K562 (cell line): ENCODE data around the gene PIKFYVE. TPM values are rescaled to one million over a fixed set of nuclear protein-coding genes. Genes with fewer than 3 reads are reported as not detected.

ENCODE experiments used
- ATAC-seq: fragments of 200-7000 bp; cut with Tn5 transposase; 3 replicates; pipeline ENCODE4 v1.9.1; 2020; ENCODE audit warnings: moderate library complexity
- BruUV-seq: library from RNA; stranded (reverse); fragments of 400-500 nt; replicated peaks from 2 replicates; lab custom pipeline; 2021; lab: Mats Ljungman, UMichigan
- CTCF ChIA-PET: fragments of 300-600 bp; formaldehyde crosslinking; extraction: SDS; loops from one replicate; lab custom pipeline; 2021; ENCODE audit warnings: low intra/inter-chr PET ratio; lab: Yijun Ruan, JAX
- POLR2A ChIA-PET: fragments of 300-600, 350-650 bp; sonication (Branson Sonifier 250); formaldehyde crosslinking; extraction: SDS; loops from one replicate; lab custom pipeline; 2021; ENCODE audit warnings: antibody characterized with exemption, inconsistent platforms; lab: Yijun Ruan, JAX
- DNase-seq, 4 experiments: peaks; one replicate each; pipeline versions ENCODE4 v3.0.0 to v3.0.0-alpha.2; 2011 to 2018; ENCODE audit warnings: low spot score in 3 of 4, mixed read lengths in 3 of 4; ENCODE audit errors: extremely low read depth in 1 of 4
- FAIRE-seq: peaks from 2 replicates; lab custom pipeline; 2011; peaks lifted over from hg19 to GRCh38; lab: Jason Lieb, UNC
- H2AFZ ChIP-seq: 2 replicates; pipeline ENCODE4 v1.6.0; 2011; ENCODE audit warnings: low read depth, low read length, control low read depth, inconsistent platforms
- H3K27ac ChIP-seq: fragments of 200-600 bp; 3 replicates; pipeline ENCODE4 v1.8.0; 2011; ENCODE audit warnings: low read depth, mild to moderate bottlenecking, control low read depth, inconsistent platforms, low read length, moderate library complexity, mixed read lengths; ENCODE audit errors: extremely low read depth
- H3K27me3 ChIP-seq, 2 experiments: fragments of 300-600 bp in 1 of 2; 2 replicates in 1 of 2; 3 replicates in 1 of 2; pipeline versions ENCODE4 v1.6.0 to v1.8.0; 2011; ENCODE audit warnings: inconsistent platforms in 2 of 2, low read length in 2 of 2, mild to moderate bottlenecking in 1 of 2, mixed read lengths in 1 of 2, moderate library complexity in 1 of 2; ENCODE audit not compliant: control insufficient read depth in 2 of 2, insufficient read depth in 2 of 2
- H3K36me3 ChIP-seq: fragments of 300-600 bp; 3 replicates; pipeline ENCODE4 v1.8.0; 2011; ENCODE audit warnings: mild to moderate bottlenecking, low read length, inconsistent platforms; ENCODE audit not compliant: control insufficient read depth, insufficient read depth
- H3K4me1 ChIP-seq, 2 experiments: fragments of 200-600 bp in 1 of 2; replicated peaks in 1 of 2; 2 replicates in 1 of 2; 3 replicates in 1 of 2; pipeline versions ENCODE4 v1.5.1 to v1.8.0; 2011; ENCODE audit warnings: inconsistent platforms in 2 of 2, low read length in 2 of 2, mild to moderate bottlenecking in 1 of 2, mixed read lengths in 1 of 2, moderate library complexity in 1 of 2; ENCODE audit not compliant: control insufficient read depth in 2 of 2, insufficient read depth in 2 of 2
- H3K4me2 ChIP-seq: 2 replicates; pipeline ENCODE4 v1.6.1; 2011; ENCODE audit warnings: low read length, control low read depth, inconsistent platforms, mixed read lengths; ENCODE audit not compliant: insufficient read depth
- H3K4me3 ChIP-seq: fragments of 200-600 bp; sonication (generic), shearing (Covaris generic); 2 replicates; pipeline ENCODE4 v1.5.1; 2016; ENCODE audit warnings: control low read depth, inconsistent platforms
- H3K79me2 ChIP-seq: fragments of 200-600 bp; 3 replicates; pipeline ENCODE4 v1.8.0; 2011; ENCODE audit warnings: low read length, inconsistent platforms; ENCODE audit not compliant: control insufficient read depth, insufficient read depth
- H3K9ac ChIP-seq, 2 experiments: 2 replicates each; pipeline versions ENCODE4 v1.6.0 to v1.6.1; 2011; ENCODE audit warnings: low read depth in 2 of 2, low read length in 2 of 2, control low read depth in 1 of 2, inconsistent platforms in 1 of 2, mild to moderate bottlenecking in 1 of 2, mixed read lengths in 1 of 2; ENCODE audit not compliant: insufficient read depth in 1 of 2
- H3K9me1 ChIP-seq: one replicate; pipeline ENCODE4 v1.6.0; 2011; ENCODE audit warnings: inconsistent platforms, mild to moderate bottlenecking, low read length, moderate library complexity; ENCODE audit not compliant: control insufficient read depth, insufficient read depth
- H3K9me3 ChIP-seq: replicated peaks from 2 replicates; pipeline ENCODE4 v1.5.1; 2011; ENCODE audit warnings: low read depth, low read length, inconsistent platforms; ENCODE audit not compliant: control insufficient read depth, insufficient read depth
- H4K20me1 ChIP-seq: replicated peaks from 2 replicates; pipeline ENCODE4 v1.6.1; 2011; ENCODE audit warnings: low read length, inconsistent platforms, mixed read lengths; ENCODE audit not compliant: control insufficient read depth, insufficient read depth
- ARID1B ChIP-seq: fragments of 450-650 bp; IDR thresholded peaks from 2 replicates; pipeline ENCODE4 v1.6.1; 2016; ENCODE audit warnings: antibody characterized with exemption, mild to moderate bottlenecking, inconsistent platforms
- ATF3 ChIP-seq, 2 experiments: fragments of 450-650 bp in 1 of 2; sonication (generic) in 1 of 2; formaldehyde crosslinking in 1 of 2; IDR thresholded peaks in 1 of 2; conservative IDR thresholded peaks in 1 of 2; 2 replicates each; pipeline versions ENCODE4 v1.6.1 to v1.8.1; 2016 to 2023; ENCODE audit warnings: mild to moderate bottlenecking in 2 of 2, moderate library complexity in 2 of 2, inconsistent platforms in 1 of 2, missing genetic modification reagents in 1 of 2
- CBX3 ChIP-seq, 2 experiments: IDR thresholded peaks; 1 replicate in 1 of 2; 2 replicates in 1 of 2; pipeline ENCODE4 v1.6.1; 2012; ENCODE audit warnings: inconsistent platforms in 2 of 2, low read length in 2 of 2, borderline replicate concordance in 1 of 2, control low read depth in 1 of 2
- CCAR2 ChIP-seq: fragments of 200-400 bp; formaldehyde crosslinking; IDR thresholded peaks from 2 replicates; pipeline ENCODE4 v1.6.1; 2017; ENCODE audit warnings: mild to moderate bottlenecking, low read depth, low read length
- CHD4 ChIP-seq: fragments of 200-600 bp; sonication (generic); IDR thresholded peaks from 3 replicates; pipeline ENCODE4 v1.6.1; 2012; ENCODE audit warnings: low read depth, mild to moderate bottlenecking, mixed read lengths, low read length, inconsistent platforms; ENCODE audit not compliant: insufficient read depth, insufficient replicate concordance, poor library complexity, severe bottlenecking
- ESRRA ChIP-seq: fragments of 450-650 bp; IDR thresholded peaks from 2 replicates; pipeline ENCODE4 v1.6.1; 2014; ENCODE audit warnings: low read depth, mild to moderate bottlenecking, moderate library complexity, borderline replicate concordance
- FOXM1 ChIP-seq, 2 experiments: fragments of 450-650 bp in 1 of 2; sonication (generic) in 1 of 2; formaldehyde crosslinking in 1 of 2; IDR thresholded peaks; 2 replicates each; pipeline versions ENCODE4 v1.6.1 to v1.9.0; 2017 to 2022; ENCODE audit warnings: low read depth in 2 of 2, mild to moderate bottlenecking in 2 of 2, missing genetic modification reagents in 1 of 2, moderate library complexity in 1 of 2
- JUN ChIP-seq, 2 experiments: sonication (generic) in 1 of 2; formaldehyde crosslinking in 1 of 2; IDR thresholded peaks; 2 replicates each; pipeline versions ENCODE4 v1.6.1 to v1.8.0; 2012 to 2022; ENCODE audit warnings: borderline replicate concordance in 2 of 2, mild to moderate bottlenecking in 2 of 2, improper control_type of control experiment in 1 of 2, low read depth in 1 of 2, low read length in 1 of 2, missing genetic modification reagents in 1 of 2
- JUNB ChIP-seq: fragments of 450-650 bp; formaldehyde crosslinking; conservative IDR thresholded peaks from 2 replicates; pipeline ENCODE4 v1.4.0; 2020; ENCODE audit warnings: mild to moderate bottlenecking
- KDM1A ChIP-seq, 2 experiments: fragments of 450-650 bp; IDR thresholded peaks; 2 replicates each; pipeline ENCODE4 v1.6.1; 2016; ENCODE audit warnings: mild to moderate bottlenecking in 2 of 2
- SMARCA4 ChIP-seq: fragments of 450-650 bp; IDR thresholded peaks from 2 replicates; pipeline ENCODE4 v1.6.1; 2016
- SMARCC2 ChIP-seq: fragments of 450-650 bp; IDR thresholded peaks from 2 replicates; pipeline ENCODE4 v1.6.1; 2017; ENCODE audit warnings: antibody characterized with exemption, moderate library complexity, mild to moderate bottlenecking, low read depth
- SUPT5H ChIP-seq: fragments of 450-650 bp; IDR thresholded peaks from 2 replicates; pipeline ENCODE4 v1.6.1; 2016
- TCF7 ChIP-seq: sonication (generic); IDR thresholded peaks from 2 replicates; pipeline ENCODE4 v1.6.1; 2016; ENCODE audit warnings: antibody characterized with exemption, borderline replicate concordance
- ZC3H4 ChIP-seq: sonication (generic); formaldehyde crosslinking; IDR thresholded peaks from 2 replicates; pipeline ENCODE4 v1.9.0; 2021; ENCODE audit warnings: missing genetic modification reagents, borderline replicate concordance
- WGBS: fragments of 100-300 bp; shearing (Covaris generic); methylation state at CpG from one replicate; pipeline ENCODE4 v1.1.6; 2016; ENCODE audit warnings: low coverage, mixed read lengths; ENCODE audit not compliant: insufficient coverage; ENCODE audit errors: missing lambda C conversion rate; 5-methylcytosine and 5-hydroxymethylcytosine counted together
- in situ Hi-C: fragments of 300-500 bp; cut with MboI; formaldehyde crosslinking; loops from 4 replicates; pipeline ENCODE4 v1.15.0; 2018; ENCODE audit warnings: inconsistent platforms, mixed read lengths
- intact Hi-C: fragments of 100-400 bp; cut with micrococcal nuclease; formaldehyde crosslinking; loops from 2 replicates; pipeline ENCODE4 v1.14.2; 2022
- polyA plus RNA-seq, 8 experiments: library from polyadenylated mRNA; depleted of rRNA in 4 of 8; stranded (reverse) in 5 of 8; unstranded in 3 of 8; fragments of >200 nt; fragmentation: Nextera tagmentation in 2 of 8; fragmentation: Illumina TruSeq in 1 of 8; extraction: Ambion mirVana in 2 of 8; extraction: Trizol in 1 of 8; gene quantifications; 2 replicates each; pipeline versions ENCODE4 v1.2.1 to v1.2.3, GENCODE V29; 2011 to 2014; ENCODE audit warnings: inconsistent platforms in 1 of 8, missing spikeins in 1 of 8
- total RNA-seq, 7 experiments: library from RNA; depleted of rRNA in 6 of 7; stranded (reverse); fragments of >200 nt in 6 of 7; fragmentation: Illumina TruSeq in 2 of 7; extraction: Trizol in 2 of 7; gene quantifications; 2 replicates each; pipeline versions ENCODE4 v1.2.1 to v1.2.3, GENCODE V29; 2011 to 2021; ENCODE audit warnings: low replicate concordance in 1 of 7

PIKFYVE gene
- total and polyA plus RNA-seq, 9 of the 15 experiments (the other 6 are each of a cell fraction or from before 2014, with no cell fraction given), result 3.6 to 25.6 (median 16.7) TPM

GRCh38 chr2:208361077-208361441 lies 95.0 kb downstream of the PIKFYVE start:
- ATAC-seq (no peak), DNase-seq (no peak), FAIRE-seq (no peak)
- H2AFZ ChIP-seq, result no peak overlapping the region
- no peaks in the 10 kb centered on the region for H3K9me3 ChIP-seq
- 53% methylated on average over 6 of the region's 9 CpGs for WGBS
- ChIA-PET POLR2A (no interaction called here), CTCF (no interaction called here)
- H3K4me2 ChIP-seq, result no peak overlapping the region
- no TSS peak for BruUV-seq
- no peaks in the 10 kb centered on the region for H3K79me2 ChIP-seq
- H3K36me3 ChIP-seq, result peaks cover 9% of the 10 kb centered on the region; the same call in 1 of the 3 replicates
- H3K27ac ChIP-seq, result no peak overlapping the region
- no peaks in the 10 kb centered on the region for H3K9me1 ChIP-seq
- TF ChIP-seq KDM1A (IDR thresholded peaks at IDR 0.05) (no peak), SUPT5H (no peak), ZC3H4 (CRISPR knock-in tag) (no peak), CCAR2 (no peak), TCF7 (no peak)
- no peak overlapping the region for H3K4me3 ChIP-seq
- intact Hi-C loops, result no loop called here
- in situ Hi-C loops, result no loop called here
- no peak overlapping the region for H3K9ac ChIP-seq
- no peaks in the 10 kb centered on the region for H4K20me1 ChIP-seq
- peaks cover 0 to 7% of the 10 kb centered on the region in 2 experiments; a peak in 1 of 5 replicates for H3K4me1 ChIP-seq
- no peaks in the 10 kb centered on the region for H3K27me3 ChIP-seq

- H3K4me1 ChIP-seq, result peaks cover 0 to 7% of the 10 kb centered on the region in 2 experiments; a peak in 1 of 5 replicates
- FAIRE-seq, result no peak
- no peaks in the 10 kb centered on the region for H3K27me3 ChIP-seq
- H2AFZ ChIP-seq, result no peak overlapping the region
- no peaks in the 10 kb centered on the region for H3K9me1 ChIP-seq
- POLR2A ChIA-PET, result interaction anchor here (0.6 kb wide), 1 partner anchor 49 kb away, joined by 4 read pairs; no protein-coding TSS in a partner anchor
- WGBS, result 0% methylated on average over 2 of the region's 2 CpGs
- no TSS peak for BruUV-seq
- no peak overlapping the region for H3K9ac ChIP-seq
- no peaks in the 10 kb centered on the region for H4K20me1 ChIP-seq
- no peak overlapping the region for H3K4me3 ChIP-seq
- in situ Hi-C loops, result no loop called here
- CTCF ChIA-PET, result no interaction called here
- peaks cover 3% of the 10 kb centered on the region; the same call in 1 of the 3 replicates for H3K36me3 ChIP-seq
- H3K79me2 ChIP-seq, result no peaks in the 10 kb centered on the region
- intact Hi-C loops, result no loop called here
- no peak for DNase-seq
- no peak; the same call in 2 of the 3 replicates for ATAC-seq
- H3K9me3 ChIP-seq, result no peaks in the 10 kb centered on the region
- no peak overlapping the region for H3K4me2 ChIP-seq
- H3K27ac ChIP-seq, result no peak overlapping the region
- TF ChIP-seq SMARCA4, result peak; percentile 64; the same call in 1 of the 2 replicates
- peak; percentile 37; the same call in 1 of the 2 replicates for TF ChIP-seq SMARCC2
- 0 out of 2 replicates have a peak, but pooled peaks have one; percentile 11 for TF ChIP-seq JUNB (CRISPR knock-in tag)
- TF ChIP-seq FOXM1 (IDR thresholded peaks at IDR 0.05; ENCODE audit: low read depth), result peak; percentile 64; the same call in 1 of the 2 replicates
- no peak for TF ChIP-seq FOXM1 (CRISPR knock-in tag; IDR thresholded peaks at IDR 0.05; ENCODE audit: low read depth)
- no peak for TF ChIP-seq CBX3 (IDR thresholded peaks at IDR 0.05; ENCODE audit: borderline replicate concordance in 1 of 2, low read length in 2 of 2)
- TF ChIP-seq ESRRA, result peak; percentile 31; the same call in 1 of the 2 replicates
- TF ChIP-seq JUN (IDR thresholded peaks at IDR 0.05; ENCODE audit: borderline replicate concordance, low read depth, low read length), result 0 out of 2 replicates have a peak, but pooled peaks have one; percentile 53
- TF ChIP-seq JUN (CRISPR knock-in tag; IDR thresholded peaks at IDR 0.05; ENCODE audit: borderline replicate concordance), result no peak
- peak; percentile 69 for TF ChIP-seq ARID1B
- no peak for TF ChIP-seq CHD4
- TF ChIP-seq ATF3 (IDR thresholded peaks at IDR 0.05), result peak; percentile 40; the same call in 1 of the 2 replicates
- no peak for TF ChIP-seq ATF3 (CRISPR knock-in tag; conservative IDR thresholded peaks at IDR 0.05)
These were observed 97.4 kb downstream of the PIKFYVE start for GRCh38 chr2:208363485-208363884.
